ENCODE measurements around the gene KIF9.
"Not testable (repeated sequence)": the region's sequence is repeated elsewhere in the genome, so short reads cannot be mapped to it uniquely, and the experiment has no call there.

The KIF9 gene, protein sequence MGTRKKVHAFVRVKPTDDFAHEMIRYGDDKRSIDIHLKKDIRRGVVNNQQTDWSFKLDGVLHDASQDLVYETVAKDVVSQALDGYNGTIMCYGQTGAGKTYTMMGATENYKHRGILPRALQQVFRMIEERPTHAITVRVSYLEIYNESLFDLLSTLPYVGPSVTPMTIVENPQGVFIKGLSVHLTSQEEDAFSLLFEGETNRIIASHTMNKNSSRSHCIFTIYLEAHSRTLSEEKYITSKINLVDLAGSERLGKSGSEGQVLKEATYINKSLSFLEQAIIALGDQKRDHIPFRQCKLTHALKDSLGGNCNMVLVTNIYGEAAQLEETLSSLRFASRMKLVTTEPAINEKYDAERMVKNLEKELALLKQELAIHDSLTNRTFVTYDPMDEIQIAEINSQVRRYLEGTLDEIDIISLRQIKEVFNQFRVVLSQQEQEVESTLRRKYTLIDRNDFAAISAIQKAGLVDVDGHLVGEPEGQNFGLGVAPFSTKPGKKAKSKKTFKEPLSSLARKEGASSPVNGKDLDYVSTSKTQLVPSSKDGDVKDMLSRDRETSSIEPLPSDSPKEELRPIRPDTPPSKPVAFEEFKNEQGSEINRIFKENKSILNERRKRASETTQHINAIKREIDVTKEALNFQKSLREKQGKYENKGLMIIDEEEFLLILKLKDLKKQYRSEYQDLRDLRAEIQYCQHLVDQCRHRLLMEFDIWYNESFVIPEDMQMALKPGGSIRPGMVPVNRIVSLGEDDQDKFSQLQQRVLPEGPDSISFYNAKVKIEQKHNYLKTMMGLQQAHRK

DNA sequence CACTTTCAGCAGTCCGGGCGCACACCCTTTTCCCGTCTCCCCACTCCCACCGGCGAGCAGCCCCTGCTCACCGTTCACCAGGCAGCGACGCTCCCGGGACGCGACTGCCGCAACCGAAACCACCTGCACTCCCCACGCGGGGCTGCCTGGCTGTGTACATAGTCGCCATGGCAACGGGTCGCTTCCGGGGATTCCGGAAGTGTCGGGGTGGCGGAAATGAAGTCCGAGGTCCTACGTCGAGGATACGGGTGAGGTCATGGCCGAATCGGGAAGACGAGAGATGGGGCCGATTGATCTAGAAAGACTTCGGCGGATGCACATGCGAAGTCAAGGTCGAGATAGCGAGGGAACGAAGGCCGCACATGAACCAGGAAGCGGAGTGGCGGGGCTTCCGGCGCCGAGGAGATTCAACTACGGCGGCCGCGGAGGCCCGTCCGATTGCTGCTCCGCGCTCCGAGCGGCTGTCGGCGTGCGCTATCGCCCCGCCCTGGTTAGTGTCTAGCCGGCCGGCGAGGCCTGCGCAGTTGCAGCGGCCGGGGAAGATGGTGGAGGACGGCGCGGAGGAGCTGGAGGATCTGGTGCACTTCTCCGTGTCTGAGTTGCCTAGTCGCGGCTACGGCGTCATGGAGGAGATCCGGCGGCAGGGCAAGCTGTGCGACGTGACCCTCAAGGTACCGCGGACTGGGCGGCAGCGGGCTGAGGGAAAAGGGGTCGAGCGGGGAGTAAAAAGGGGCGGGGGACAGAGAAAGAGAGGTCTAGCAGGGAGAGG, at the start of gene KIF9, which contains the start of gene KLHL18:
Gene KIF9 (minus strand): TSS at position 376 of the 769 bp plus-strand sequence. CDS start 5,425 bp downstream, outside the sequence.
Gene KLHL18 (plus strand): TSS at position 521 of the 769 bp plus-strand sequence. CDS start 22 bp downstream, at position 543.
- peak; percentile 84 for DNase-seq (ENCODE audit: low read depth, low spot score)

DNA sequence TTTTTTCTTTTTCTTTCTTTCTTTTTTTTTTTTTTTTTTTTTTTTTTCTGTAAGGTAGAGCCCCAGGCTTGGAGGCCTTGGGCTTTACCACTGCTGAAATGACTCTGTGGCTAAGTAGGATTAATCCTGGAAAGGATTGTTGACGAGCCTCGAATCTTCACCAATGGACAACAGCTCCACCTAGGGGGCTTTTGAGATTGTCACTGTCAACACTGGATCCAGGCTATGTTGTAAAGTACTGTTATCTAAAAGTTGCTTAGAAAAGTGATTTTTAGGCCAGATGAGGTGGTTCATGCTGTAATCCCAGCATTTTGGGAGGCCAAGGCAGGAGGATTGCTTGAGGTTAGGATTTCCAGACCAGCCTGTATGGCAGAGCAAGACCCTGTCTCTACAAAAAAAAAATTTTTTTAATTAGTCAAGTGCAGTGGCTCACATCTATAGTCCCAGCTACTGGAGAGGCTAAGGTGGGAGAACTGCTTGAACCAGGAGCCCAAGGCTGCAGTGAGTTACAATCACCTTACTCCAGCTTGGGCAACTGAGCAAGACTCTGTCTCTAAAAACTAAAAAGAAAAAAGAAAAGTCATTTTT, 41.8 kb upstream of the KIF9 start:
- DNase-seq (ENCODE audit: low read depth, low spot score), result peak; percentile 39

DNA sequence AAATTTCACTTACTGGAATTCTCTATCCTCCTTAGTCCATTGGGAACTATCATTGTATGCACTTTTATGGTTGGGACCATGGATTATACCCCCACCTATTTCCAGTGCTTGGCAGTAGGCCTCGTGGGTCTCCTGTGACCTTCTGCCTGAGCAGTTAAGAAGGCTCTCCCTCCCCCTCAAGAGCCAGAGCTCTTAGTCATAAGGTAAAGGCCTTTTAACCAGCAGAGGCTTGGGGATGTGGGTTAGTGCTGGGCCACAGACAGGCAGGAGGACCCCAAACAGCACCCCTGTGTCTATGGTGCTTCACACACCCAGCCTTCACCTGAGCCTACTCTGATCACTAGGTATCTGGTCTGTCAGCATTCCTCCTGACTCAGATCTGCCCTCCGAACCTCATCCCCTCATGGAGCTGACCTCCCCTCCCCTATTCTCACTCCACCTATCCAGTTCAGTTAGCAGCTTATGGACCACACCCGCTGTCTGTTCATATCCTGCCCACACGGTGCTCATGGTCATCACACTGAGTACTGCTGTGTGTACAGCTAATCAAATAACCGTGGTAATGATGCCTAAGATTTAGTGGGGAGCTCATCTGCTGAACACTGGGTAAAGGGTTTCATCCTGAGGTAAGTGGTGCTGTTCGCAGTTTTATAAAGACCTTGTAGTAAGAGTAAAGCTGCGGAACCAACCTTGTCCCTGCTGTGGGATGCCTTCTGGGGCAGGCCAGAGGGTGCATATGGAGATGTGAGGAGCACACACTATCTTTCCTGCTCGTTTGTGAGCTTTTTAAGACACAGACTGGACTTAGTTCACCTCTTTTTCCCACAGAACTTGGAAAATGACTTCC, 41.1 kb upstream of the KIF9 start:
- DNase-seq (ENCODE audit: low read depth, low spot score), result no peak

GRCh38 chr3:47319956-47320355, 37.4 kb upstream of the KIF9 start:
- DNase-seq (ENCODE audit: low read depth, low spot score), result no peak

DNA sequence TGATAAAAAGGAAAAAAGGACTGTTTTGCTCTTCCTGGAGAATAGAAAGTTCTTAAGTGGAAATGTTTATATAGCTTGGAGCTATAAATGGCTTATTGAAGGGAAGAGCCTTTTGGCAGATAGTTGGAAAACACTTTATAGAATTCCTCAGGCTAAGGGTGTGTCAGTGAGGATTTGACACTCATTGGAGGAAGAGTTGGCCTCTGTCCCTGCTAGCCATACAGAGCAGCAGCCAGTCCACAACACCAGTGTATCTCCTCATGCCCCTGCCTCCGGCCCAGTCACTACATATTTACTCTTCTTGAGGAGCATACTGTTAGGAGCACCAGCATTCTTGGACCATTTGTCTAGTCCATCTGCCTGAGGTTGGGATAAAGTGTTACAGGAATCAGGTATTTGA, 36.3 kb upstream of the KIF9 start:
- DNase-seq (ENCODE audit: low read depth, low spot score), result no peak

- DNase-seq (ENCODE audit: low read depth, low spot score), result not testable (repeated sequence)
Observed at GRCh38 chr3:47316151-47316550, 33.6 kb upstream of the KIF9 start.

GRCh38 chr3:47315069-47315647, 32.6 kb upstream of the KIF9 start:
- DNase-seq (ENCODE audit: low read depth, low spot score), result no peak

DNA sequence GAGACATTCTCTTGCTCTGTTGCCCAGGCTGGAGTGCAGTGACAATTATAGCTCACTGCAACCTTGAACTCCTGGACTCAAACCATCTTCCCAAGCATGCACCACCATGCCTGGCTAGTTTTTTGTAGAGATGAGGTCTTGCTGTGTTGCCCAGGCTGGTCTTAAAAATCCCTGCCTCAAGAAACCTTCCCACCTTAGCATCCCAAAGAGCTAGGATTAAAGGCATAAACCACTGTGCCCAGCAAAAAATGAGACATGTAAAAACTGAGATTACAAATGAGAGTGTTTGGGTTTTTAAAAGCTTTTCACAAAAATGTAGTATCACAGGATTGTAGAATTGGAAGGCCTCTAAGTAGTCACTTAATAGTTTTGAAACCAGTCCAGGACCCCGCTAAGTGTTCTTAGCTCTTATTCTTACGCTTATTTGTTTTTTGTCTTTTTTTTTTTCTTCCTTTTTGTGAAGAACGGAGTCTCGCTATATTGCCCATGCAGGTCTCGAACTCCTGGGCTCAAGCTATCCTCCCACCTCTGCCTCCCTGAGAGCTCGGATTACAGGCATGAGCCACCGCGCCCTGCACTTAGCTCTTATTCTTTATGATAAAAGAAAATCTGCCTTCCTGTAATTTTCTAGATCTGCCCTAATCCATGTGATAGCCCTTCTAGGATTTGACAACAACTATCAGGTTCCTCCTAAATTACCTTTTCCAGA, 31.6 kb upstream of the KIF9 start:
- no peak for DNase-seq (ENCODE audit: low read depth, low spot score)

GRCh38 chr3:47313341-47314055, 30.9 kb upstream of the KIF9 start:
- DNase-seq (ENCODE audit: low read depth, low spot score), result no peak

DNA sequence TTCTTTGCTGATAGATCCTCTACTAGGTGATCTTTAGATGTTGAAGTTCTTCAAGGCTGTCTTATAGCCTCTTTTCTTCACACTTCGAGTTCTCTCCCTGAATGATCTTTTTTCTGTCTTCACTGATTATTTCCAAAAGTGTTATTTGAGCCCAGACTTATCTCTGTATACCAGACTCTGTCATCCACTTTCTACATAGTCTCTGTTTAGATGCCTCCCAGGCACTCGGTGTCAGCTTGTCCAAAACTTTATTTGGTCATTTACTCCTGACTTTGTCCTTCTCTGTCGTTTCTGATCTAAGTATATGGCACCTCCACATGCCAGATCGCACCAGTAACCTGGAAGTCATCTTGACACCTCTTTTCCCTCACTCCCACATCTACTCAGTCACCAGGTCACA, 27.8 kb upstream of the KIF9 start:
- no peak for DNase-seq (ENCODE audit: low read depth, low spot score)

DNA sequence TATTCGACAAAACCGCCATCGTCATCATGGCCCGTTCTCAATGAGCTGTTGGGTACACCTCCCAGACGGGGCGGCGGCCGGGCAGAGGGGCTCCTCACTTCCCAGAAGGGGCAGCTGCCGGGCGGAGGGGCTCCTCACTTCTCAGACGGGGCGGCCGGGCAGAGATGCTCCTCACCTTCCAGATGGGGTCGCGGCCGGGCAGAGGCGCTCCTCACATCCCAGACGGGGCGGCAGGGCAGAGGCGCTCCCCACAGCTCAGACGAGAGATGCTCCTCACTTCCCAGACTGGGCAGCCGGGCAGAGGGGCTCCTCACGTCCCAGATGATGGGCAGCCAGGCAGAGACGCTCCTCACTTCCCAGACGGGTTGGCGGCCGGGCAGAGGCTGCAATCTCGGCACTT, 26.6 kb upstream of the KIF9 start:
- DNase-seq (ENCODE audit: low read depth, low spot score), result not testable (repeated sequence)

GRCh38 chr3:47306022-47306421, 23.4 kb upstream of the KIF9 start:
- no peak for DNase-seq (ENCODE audit: low read depth, low spot score)

- DNase-seq (ENCODE audit: low read depth, low spot score), result no peak
Observed at GRCh38 chr3:47301456-47301855, 18.9 kb upstream of the KIF9 start.

DNA sequence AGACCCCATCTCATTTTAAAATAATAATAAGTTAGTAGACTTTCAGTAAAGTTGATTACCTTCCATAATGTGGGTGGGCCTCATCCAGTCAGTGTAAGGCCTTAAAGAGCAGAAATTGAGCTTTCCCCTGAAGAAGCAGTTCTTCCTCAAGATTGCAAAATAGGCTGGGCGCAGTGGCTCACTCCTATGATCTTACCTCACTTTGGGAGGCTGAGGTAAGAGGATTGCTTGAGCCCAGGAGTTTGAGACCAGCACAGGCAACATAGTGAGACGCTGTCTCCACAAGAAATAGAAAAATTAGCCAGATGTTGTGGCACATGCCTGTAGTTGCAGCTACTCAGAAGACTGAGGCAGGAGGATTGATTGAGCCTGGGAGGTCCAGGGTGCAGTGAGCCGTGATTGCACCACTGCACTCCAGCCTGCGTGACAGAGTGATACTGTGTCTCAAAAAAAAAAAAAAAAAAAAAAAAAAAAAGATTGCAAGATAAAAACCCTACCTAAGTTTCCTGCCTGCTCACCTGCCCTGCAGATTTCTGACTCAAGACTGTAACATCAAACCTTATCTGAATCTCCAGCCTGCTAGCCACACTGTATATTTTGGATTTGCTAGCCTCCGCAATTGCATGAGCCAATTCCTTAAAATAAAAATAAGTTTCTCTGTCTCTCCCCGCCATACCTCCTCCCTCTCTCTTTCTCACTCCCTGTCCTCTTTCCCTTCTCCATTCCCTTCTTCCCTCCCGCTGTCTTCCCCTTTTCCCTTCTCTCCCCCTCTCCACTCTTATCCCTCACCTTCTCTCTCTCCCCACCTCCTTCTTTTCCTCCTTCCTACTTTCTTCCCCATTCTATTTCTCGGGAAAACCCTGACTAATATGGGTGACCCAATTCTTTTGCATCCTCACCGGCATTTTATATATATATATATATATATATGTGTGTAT, 17.1 kb upstream of the KIF9 start:
- no peak for DNase-seq (ENCODE audit: low read depth, low spot score)

DNA sequence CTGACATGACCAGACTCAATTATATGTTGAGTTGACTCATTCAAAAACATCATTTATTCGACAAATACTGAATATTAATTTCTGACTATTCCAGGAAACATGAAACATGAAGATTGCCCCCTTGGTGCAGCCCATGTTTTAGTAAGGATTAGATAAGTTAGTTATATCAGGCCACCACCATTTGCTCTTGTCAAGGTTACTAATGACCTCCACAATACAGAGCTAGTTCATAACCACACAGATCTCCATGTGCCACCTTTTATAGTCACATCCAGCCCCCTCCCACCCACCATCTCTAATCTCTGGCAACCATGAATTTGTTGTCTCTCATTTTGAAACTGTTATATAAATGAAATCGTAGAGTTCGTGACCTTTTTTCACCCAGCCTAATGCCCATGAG, 15.8 kb upstream of the KIF9 start:
- no peak for DNase-seq (ENCODE audit: low read depth, low spot score)

DNA sequence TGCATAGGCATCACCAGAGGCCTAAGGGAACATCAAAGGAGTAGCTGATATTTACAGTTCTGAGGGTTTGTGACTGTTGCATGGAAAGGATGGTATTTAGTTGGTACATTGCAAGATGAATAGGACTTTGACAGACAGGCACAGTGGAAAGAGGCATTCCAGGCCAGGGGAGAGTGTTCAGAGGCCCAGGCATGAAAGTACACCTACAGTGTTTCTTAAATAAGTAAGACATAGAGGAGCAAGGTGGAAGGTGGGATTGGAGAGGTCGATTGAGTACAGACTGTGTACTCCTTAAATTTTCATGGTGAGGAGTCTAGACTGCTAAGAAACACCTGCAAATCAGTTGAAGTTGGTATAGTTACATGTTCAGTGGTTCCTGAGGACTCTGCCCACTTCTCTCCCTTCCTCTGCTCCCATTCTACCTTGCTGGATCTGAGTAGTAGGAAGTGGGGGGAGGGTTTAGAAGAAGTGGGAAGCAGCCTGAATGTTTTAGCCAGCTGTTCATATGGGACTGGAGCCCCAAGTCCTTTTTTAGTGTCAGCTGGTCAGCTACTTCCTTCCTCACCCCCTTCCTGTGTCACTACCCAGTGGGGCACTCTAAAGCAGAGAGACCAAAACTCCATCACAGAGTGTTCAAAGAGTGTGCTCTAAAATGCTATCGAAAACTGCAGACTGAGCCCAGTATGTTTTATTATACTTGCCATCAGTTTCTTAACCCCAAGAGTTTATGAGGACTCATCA, 14.1 kb upstream of the KIF9 start:
- DNase-seq (ENCODE audit: low read depth, low spot score), result no peak

DNA sequence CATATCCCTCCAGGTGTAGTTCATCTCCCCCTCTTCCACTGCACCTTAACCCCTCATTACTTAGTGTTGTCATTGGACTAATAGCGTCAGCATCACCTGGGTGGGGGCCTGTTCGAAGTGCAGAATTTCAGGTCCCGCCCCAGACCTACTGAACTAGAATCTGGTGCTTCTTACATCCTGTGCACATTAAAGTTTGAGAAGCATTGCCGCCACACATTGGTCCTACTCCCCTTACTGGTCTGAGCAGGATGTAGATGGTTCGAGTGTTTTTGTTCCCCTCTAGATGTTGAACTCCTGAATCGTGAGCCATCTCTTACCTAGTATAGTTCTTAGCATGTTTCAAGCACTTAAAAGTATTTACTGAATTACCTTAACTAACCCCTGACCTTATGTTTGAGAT, 13.4 kb upstream of the KIF9 start:
- DNase-seq (ENCODE audit: low read depth, low spot score), result no peak

Data from brain pericyte (primary cell).